ENCODE results near the gene AP1M2. TPM values are rescaled to one million over a fixed set of nuclear protein-coding genes. Genes with fewer than 3 reads are reported as not detected.
A peak's percentile ranks its signal among the peaks of the same experiment; 100 is the strongest.

Gene AP1M2
- total and polyA plus RNA-seq, 7 experiments from 2014 or later = not detected

DNA sequence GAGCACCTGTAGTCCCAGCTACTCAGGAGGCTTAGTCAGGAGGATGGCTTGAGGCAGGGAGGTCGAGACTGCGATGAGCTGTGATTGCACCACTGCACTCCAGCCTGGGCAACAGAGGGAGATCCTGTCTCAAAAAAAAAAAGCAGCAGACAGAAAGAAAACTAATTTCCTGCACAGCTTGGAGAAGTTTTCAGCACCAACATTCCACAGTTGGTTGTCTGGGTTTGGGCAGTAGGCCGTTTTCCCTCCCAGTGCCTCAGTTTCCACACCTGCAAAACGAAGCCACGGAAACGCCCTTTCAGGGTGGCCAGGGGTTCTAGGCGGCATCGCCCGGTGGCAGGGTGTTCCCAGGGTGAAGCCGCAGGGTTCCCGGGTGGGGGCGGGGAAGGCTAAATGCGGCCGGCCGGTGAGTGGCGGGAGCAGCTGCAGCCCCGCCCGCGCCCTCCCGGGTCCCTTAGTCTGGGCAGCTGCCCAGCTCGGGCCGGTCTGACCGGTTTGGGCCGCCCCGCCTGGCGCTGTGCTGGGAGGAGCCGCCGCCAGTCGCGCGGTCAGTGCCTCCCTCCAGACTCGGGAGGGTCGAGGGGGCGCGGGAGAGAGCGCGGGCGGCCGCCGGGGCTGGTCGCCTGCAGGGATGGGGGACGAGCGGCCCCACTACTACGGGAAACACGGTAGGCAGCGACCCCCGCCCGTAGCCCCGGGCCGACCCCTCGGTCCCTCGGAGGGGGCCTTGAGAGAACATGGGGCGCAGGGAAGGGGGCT lies 38.1 kb upstream of the AP1M2 start, which contains the start of gene SLC44A2:
Gene SLC44A2, plus strand, starts transcription at position 551 of the 759 bp plus-strand sequence. Its CDS starts 81 bp downstream, at position 632.
- Histone ChIP-seq H3K27ac (ENCODE audit: low read depth, low read length) (peak within 1 kb of the TSS; percentile 51), H3K4me1 (ENCODE audit: control insufficient read depth in 2 of 2, insufficient read depth in 2 of 2, low read length in 2 of 2) (peaks cover 10 to 14% of the 10 kb centered on the region in 2 donors), H3K9me3 (ENCODE audit: control insufficient read depth in 2 of 3, low read length in 3 of 3) (no peaks in the 10 kb centered on the region), H3K4me3 (ENCODE audit: low read length) (no peak within 1 kb of the TSS), H3K36me3 (ENCODE audit: control insufficient read depth in 2 of 3, insufficient read depth in 3 of 3, low read length in 3 of 3) (peaks cover 7 to 37% (median 8%) of the 10 kb centered on the region in 3 experiments), H3K27me3 (ENCODE audit: control insufficient read depth in 2 of 2, insufficient read depth in 2 of 2, low read length in 2 of 2) (no peaks in the 10 kb centered on the region)
- DNase-seq = no peak
- Mint-ChIP-seq H3K9me3 (no peaks in the 10 kb centered on the region), H3K36me3 (peaks cover 0 to 23% (median 15%) of the 10 kb centered on the region in 5 donors), H3K27me3 (no peaks in the 10 kb centered on the region), H3K27ac (peak within 1 kb of the TSS; percentile 71 to 90 (median 87)), H3K4me1 (peaks cover 35 to 51% (median 40%) of the 10 kb centered on the region in 7 donors), H3K4me3 (peak within 1 kb of the TSS; percentile 27 to 66 (median 56))
- ChIA-PET POLR2A (interaction anchor here (1.9 to 16.7 kb wide), 2 partner anchors 8 to 20 kb away, joined by 5 to 190 read pairs; no protein-coding TSS in a partner anchor), CTCF (no interaction called here)
- ATAC-seq = no peak
- intact Hi-C loops (cut with micrococcal nuclease) = no loop called here

DNA sequence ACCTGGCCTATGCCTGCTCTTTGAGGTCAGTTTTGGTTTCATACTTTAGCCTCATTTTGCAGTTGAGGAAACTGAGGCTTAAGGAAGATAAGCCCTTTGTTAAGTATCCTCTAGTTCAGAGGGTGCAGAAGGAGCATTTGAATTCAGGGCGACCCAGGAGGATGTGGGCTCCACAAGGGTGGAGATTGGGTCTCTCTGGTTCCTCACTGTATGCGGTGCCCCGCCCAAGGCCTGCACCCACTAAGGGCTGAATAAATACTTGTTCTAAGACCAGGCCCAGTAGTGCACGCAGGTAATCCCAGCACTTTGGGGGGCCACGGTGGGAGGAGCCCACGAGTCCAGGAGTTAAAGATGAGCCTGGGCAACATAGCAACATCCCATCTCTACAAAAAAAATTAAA lies 37.5 kb upstream of the AP1M2 start:
- Histone ChIP-seq H3K36me3 (ENCODE audit: control insufficient read depth in 2 of 3, insufficient read depth in 3 of 3, low read length in 3 of 3) (peaks cover 7 to 32% (median 8%) of the 10 kb centered on the region in 3 experiments), H3K27me3 (ENCODE audit: control insufficient read depth in 2 of 2, insufficient read depth in 2 of 2, low read length in 2 of 2) (no peaks in the 10 kb centered on the region), H3K4me1 (ENCODE audit: control insufficient read depth in 2 of 2, insufficient read depth in 2 of 2, low read length in 2 of 2) (peaks cover 10 to 14% of the 10 kb centered on the region in 2 donors), H3K4me3 (ENCODE audit: low read length) (no peak overlapping the region), H3K9me3 (ENCODE audit: control insufficient read depth in 2 of 3, low read length in 3 of 3) (no peaks in the 10 kb centered on the region), H3K27ac (ENCODE audit: low read depth, low read length) (peak overlapping the region; percentile 51)
- Mint-ChIP-seq H3K9me3 (no peaks in the 10 kb centered on the region), H3K36me3 (peaks cover 0 to 23% (median 15%) of the 10 kb centered on the region in 5 donors), H3K4me1 (peaks cover 35 to 56% (median 40%) of the 10 kb centered on the region in 7 donors), H3K27me3 (no peaks in the 10 kb centered on the region), H3K4me3 (peak overlapping the region; percentile 27 to 66 (median 56)), H3K27ac (peak overlapping the region; percentile 71 to 90 (median 87))
- DNase-seq (peak in 6 of 9 donors; percentile 14 to 40 (median 32)), ATAC-seq (peak; percentile 80)
- POLR2A ChIA-PET = interaction anchor here (1.9 to 16.7 kb wide), 2 partner anchors 8 to 19 kb away, joined by 5 to 190 read pairs; no protein-coding TSS in a partner anchor
- intact Hi-C loops (cut with micrococcal nuclease) = loop anchor here in 1 of 2 donors (1.0 kb wide), 2 partner anchors 20 to 21 kb away; no protein-coding TSS in a partner anchor
- CTCF ChIA-PET = interaction anchor here (1.3 kb wide), 1 partner anchor 20 kb away, joined by 6 read pairs; no protein-coding TSS in a partner anchor

DNA sequence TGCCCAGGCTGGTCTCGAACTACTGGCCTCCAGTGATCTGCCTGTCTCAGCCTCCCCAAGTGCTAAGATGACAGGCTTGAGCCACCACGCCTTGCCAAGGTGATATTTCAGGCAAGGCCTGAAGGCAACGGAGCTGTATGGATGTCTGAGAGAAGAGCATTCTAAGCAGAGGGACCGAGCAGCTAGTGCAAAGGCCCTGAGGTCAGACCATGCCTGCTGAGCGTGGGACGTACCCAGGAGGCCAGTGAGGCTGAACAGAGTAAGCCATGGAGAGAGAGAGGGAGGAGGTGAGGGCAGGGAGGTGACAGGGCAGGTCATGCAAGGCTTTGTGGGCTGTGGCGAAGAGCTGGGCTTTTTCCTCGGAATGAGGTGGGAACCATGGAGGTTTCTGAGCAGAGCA lies 34.9 kb upstream of the AP1M2 start:
- H3K27me3 Mint-ChIP-seq = no peaks in the 10 kb centered on the region
- Histone ChIP-seq H3K4me1 (ENCODE audit: control insufficient read depth in 2 of 2, insufficient read depth in 2 of 2, low read length in 2 of 2) (peaks cover 10 to 14% of the 10 kb centered on the region in 2 donors), H3K36me3 (ENCODE audit: control insufficient read depth in 2 of 3, insufficient read depth in 3 of 3, low read length in 3 of 3) (peaks cover 0 to 18% (median 3%) of the 10 kb centered on the region in 3 experiments), H3K4me3 (ENCODE audit: low read length) (no peak overlapping the region), H3K27ac (ENCODE audit: low read depth, low read length) (peak overlapping the region; percentile 25), H3K9me3 (ENCODE audit: control insufficient read depth in 2 of 3, low read length in 3 of 3) (no peaks in the 10 kb centered on the region), H3K27me3 (ENCODE audit: control insufficient read depth in 2 of 2, insufficient read depth in 2 of 2, low read length in 2 of 2) (no peaks in the 10 kb centered on the region)
- ChIA-PET POLR2A (interaction anchor here (1.3 to 16.7 kb wide), 3 partner anchors 16 to 31 kb away, joined by 4 to 190 read pairs (median 5); no protein-coding TSS in a partner anchor), CTCF (interaction anchor here (1.7 to 2.3 kb wide), 2 partner anchors 23 to 42 kb away, joined by 5 to 10 read pairs; no protein-coding TSS in a partner anchor)
- H3K9me3 Mint-ChIP-seq = no peaks in the 10 kb centered on the region
- intact Hi-C loops (cut with micrococcal nuclease) = no loop called here
- DNase-seq = no peak
- peak overlapping the region; percentile 36 to 94 (median 82) for H3K27ac Mint-ChIP-seq
- H3K4me1 Mint-ChIP-seq = peaks cover 39 to 66% (median 49%) of the 10 kb centered on the region in 7 donors
- no peak for ATAC-seq
- peak overlapping the region in 6 of 10 donors; percentile 6 to 77 (median 36) for H3K4me3 Mint-ChIP-seq
- peaks cover 0 to 13% (median 9%) of the 10 kb centered on the region in 5 donors for H3K36me3 Mint-ChIP-seq

DNA sequence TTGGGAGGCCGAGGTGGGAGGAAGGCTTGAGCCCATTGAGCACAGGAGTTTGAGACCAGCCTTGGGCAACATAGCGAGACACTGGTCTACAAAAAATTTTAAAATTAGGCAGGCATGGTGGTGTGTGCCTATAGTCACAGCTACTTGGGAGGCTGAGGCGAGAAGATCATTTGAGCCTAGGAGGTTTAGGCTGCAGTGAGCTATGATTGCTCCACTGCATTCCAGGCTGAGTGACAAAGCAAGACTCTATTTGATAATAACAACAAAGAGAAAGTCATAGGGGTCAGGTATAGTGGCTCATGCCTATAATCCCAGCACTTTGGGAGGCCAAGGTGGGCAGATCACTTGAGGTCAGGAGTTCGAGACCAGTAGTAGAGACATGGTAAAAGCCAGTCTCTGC lies 33.7 kb upstream of the AP1M2 start:
- POLR2A ChIA-PET = interaction anchor here (0.7 to 16.7 kb wide), 2 partner anchors 15 to 70 kb away, joined by 4 to 190 read pairs; no protein-coding TSS in a partner anchor
- peaks cover 41 to 71% (median 49%) of the 10 kb centered on the region in 7 donors for H3K4me1 Mint-ChIP-seq

DNA sequence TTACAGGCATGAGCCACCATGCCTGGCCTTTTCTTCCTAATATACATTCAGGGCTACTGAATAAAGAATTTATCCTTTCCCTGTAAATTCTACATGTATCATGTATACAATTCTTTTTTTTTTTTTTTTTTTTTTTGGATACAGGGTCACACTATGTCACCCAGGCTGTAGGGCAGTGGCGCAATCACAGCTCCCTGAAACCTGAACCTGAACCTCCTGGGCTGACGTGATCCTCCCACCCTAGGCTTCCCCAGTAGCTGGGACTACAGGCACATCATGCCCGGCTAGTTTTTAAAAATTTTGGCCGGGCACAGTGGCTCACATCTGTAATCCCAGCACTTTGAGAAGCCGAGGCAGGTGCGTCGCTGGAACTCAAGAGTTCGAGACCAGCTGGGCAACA lies 31.7 kb upstream of the AP1M2 start:
- Mint-ChIP-seq H3K27me3 (no peaks in the 10 kb centered on the region), H3K36me3 (peaks cover 0 to 17% (median 9%) of the 10 kb centered on the region in 5 donors), H3K4me3 (no peak overlapping the region), H3K4me1 (peaks cover 30 to 71% (median 47%) of the 10 kb centered on the region in 7 donors), H3K9me3 (no peaks in the 10 kb centered on the region), H3K27ac (peak overlapping the region in 1 of 9 donors; percentile 32)
- no peak for DNase-seq
- Histone ChIP-seq H3K9me3 (ENCODE audit: control insufficient read depth in 2 of 3, low read length in 3 of 3) (no peaks in the 10 kb centered on the region), H3K4me1 (ENCODE audit: control insufficient read depth in 2 of 2, insufficient read depth in 2 of 2, low read length in 2 of 2) (peaks cover 9 to 10% of the 10 kb centered on the region in 2 donors), H3K27ac (ENCODE audit: low read depth, low read length) (no peak overlapping the region), H3K4me3 (ENCODE audit: low read length) (no peak overlapping the region), H3K36me3 (ENCODE audit: control insufficient read depth in 2 of 3, insufficient read depth in 3 of 3, low read length in 3 of 3) (peaks cover 0 to 18% (median 0%) of the 10 kb centered on the region in 3 experiments), H3K27me3 (ENCODE audit: control insufficient read depth in 2 of 2, insufficient read depth in 2 of 2, low read length in 2 of 2) (no peaks in the 10 kb centered on the region)
- ChIA-PET CTCF (interaction anchor here (0.6 to 1.7 kb wide), 2 partner anchors 31 to 38 kb away, joined by 4 read pairs; no protein-coding TSS in a partner anchor), POLR2A (interaction anchor here (1.1 to 16.7 kb wide), 4 partner anchors 10 to 39 kb away, joined by 4 to 190 read pairs (median 5); no protein-coding TSS in a partner anchor)
- intact Hi-C loops (cut with micrococcal nuclease) = no loop called here
- ATAC-seq = no peak

More for the DNA sequence above, 33.7 kb upstream of the AP1M2 start:
- H3K27ac ChIP-seq (ENCODE audit: low read depth, low read length) = peak overlapping the region; percentile 5
- CTCF ChIA-PET = interaction anchor here (0.6 to 1.0 kb wide), 2 partner anchors 24 to 151 kb away, joined by 3 to 4 read pairs; no protein-coding TSS in a partner anchor
- H3K27me3 ChIP-seq (ENCODE audit: control insufficient read depth in 2 of 2, insufficient read depth in 2 of 2, low read length in 2 of 2) = no peaks in the 10 kb centered on the region
- no peak for ATAC-seq
- H3K9me3 ChIP-seq (ENCODE audit: control insufficient read depth in 2 of 3, low read length in 3 of 3) = no peaks in the 10 kb centered on the region
- Mint-ChIP-seq H3K27me3 (no peaks in the 10 kb centered on the region), H3K36me3 (peaks cover 0 to 13% (median 9%) of the 10 kb centered on the region in 5 donors), H3K9me3 (no peaks in the 10 kb centered on the region), H3K27ac (peak overlapping the region; percentile 25 to 87 (median 81)), H3K4me3 (peak overlapping the region in 7 of 10 donors; percentile 6 to 60 (median 43))
- H3K36me3 ChIP-seq (ENCODE audit: control insufficient read depth in 2 of 3, insufficient read depth in 3 of 3, low read length in 3 of 3) = peaks cover 0 to 18% (median 0%) of the 10 kb centered on the region in 3 experiments
- H3K4me1 ChIP-seq (ENCODE audit: control insufficient read depth in 2 of 2, insufficient read depth in 2 of 2, low read length in 2 of 2) = peaks cover 10 to 15% of the 10 kb centered on the region in 2 donors
- intact Hi-C loops (cut with micrococcal nuclease) = no loop called here
- no peak for DNase-seq
- no peak overlapping the region for H3K4me3 ChIP-seq (ENCODE audit: low read length)

Data from naive thymus-derived CD4-positive, alpha-beta T cell (primary cell).